ENCODE results near the gene AHNAK.
A peak's percentile ranks its signal among the peaks of the same experiment; 100 is the strongest.

AHNAK gene

GRCh38 chr11:62546929-62547625 is 471 bp upstream of the AHNAK start:
- CTCF ChIA-PET, result interaction anchor here (0.9 to 13.6 kb wide), 3 partner anchors 12 to 153 kb away, joined by 3 to 283 read pairs (median 7); no protein-coding TSS in a partner anchor

GRCh38 chr11:62545437-62546243 is 966 bp downstream of the AHNAK start:
- peaks cover 0 to 5% (median 0%) of the 10 kb centered on the region in 5 experiments for H3K27me3 ChIP-seq (replicated peaks in 2 of 5; ENCODE audit: control insufficient read depth in 4 of 5, insufficient read depth in 5 of 5, low read length in 4 of 5)
- peak; percentile 50 to 83 (median 80) for DNase-seq
- peaks cover 0 to 12% (median 0%) of the 10 kb centered on the region in 4 experiments for H3K36me3 ChIP-seq (ENCODE audit: control insufficient read depth in 4 of 4, insufficient read depth in 4 of 4, low read length in 3 of 4)
- peaks cover 3 to 78% (median 67%) of the 10 kb centered on the region in 4 experiments for H3K4me1 ChIP-seq (ENCODE audit: control extremely low read depth in 1 of 4, control insufficient read depth in 4 of 4, insufficient read depth in 4 of 4, low read length in 3 of 4)
- peak overlapping the region; percentile 81 to 88 for H3K27ac ChIP-seq (ENCODE audit: insufficient read depth in 1 of 2, low read depth in 1 of 2, low read length in 2 of 2, poor library complexity in 1 of 2, severe bottlenecking in 2 of 2)
- WGBS (ENCODE audit: insufficient coverage), result 0% methylated on average over 40 of the region's 59 CpGs
- POLR2A ChIA-PET, result interaction anchor here (1.9 to 2.5 kb wide), 2 partner anchors 9 to 15 kb away, joined by 4 to 10 read pairs; no protein-coding TSS in a partner anchor
- no peaks in the 10 kb centered on the region for H3K9me3 ChIP-seq (ENCODE audit: control extremely low read depth in 1 of 5, control insufficient read depth in 4 of 5, insufficient read depth in 2 of 5, low read depth in 1 of 5, low read length in 4 of 5)
- CTCF ChIA-PET, result interaction anchor here (0.8 to 13.6 kb wide), 4 partner anchors 13 to 151 kb away, joined by 3 to 283 read pairs (median 52); no protein-coding TSS in a partner anchor
- H3K4me3 ChIP-seq (ENCODE audit: control insufficient read depth in 1 of 7, extremely low read depth in 1 of 7, insufficient read depth in 4 of 7, low read depth in 2 of 7, low read length in 6 of 7), result peak overlapping the region; percentile 78 to 97 (median 84)

More at GRCh38 chr11:62546929-62547625, 471 bp upstream of the AHNAK start:
- no peak for DNase-seq
- H3K27me3 ChIP-seq (replicated peaks in 2 of 5; ENCODE audit: control insufficient read depth in 4 of 5, insufficient read depth in 5 of 5, low read length in 4 of 5), result peaks cover 0 to 5% (median 0%) of the 10 kb centered on the region in 5 experiments
- peaks cover 2 to 77% (median 67%) of the 10 kb centered on the region in 4 experiments for H3K4me1 ChIP-seq (ENCODE audit: control extremely low read depth in 1 of 4, control insufficient read depth in 4 of 4, insufficient read depth in 4 of 4, low read length in 3 of 4)
- WGBS (ENCODE audit: insufficient coverage), result 9% methylated on average over 32 of the region's 40 CpGs
- H3K36me3 ChIP-seq (ENCODE audit: control insufficient read depth in 4 of 4, insufficient read depth in 4 of 4, low read length in 3 of 4), result peaks cover 0 to 7% (median 0%) of the 10 kb centered on the region in 4 experiments
- POLR2A ChIA-PET, result interaction anchor here (0.6 to 1.0 kb wide), 4 partner anchors 8 to 33 kb away, joined by 3 to 5 read pairs (median 4); no protein-coding TSS in a partner anchor
- no peak overlapping the region for H3K27ac ChIP-seq (ENCODE audit: insufficient read depth in 1 of 2, low read depth in 1 of 2, low read length in 2 of 2, poor library complexity in 1 of 2, severe bottlenecking in 2 of 2)
- H3K9me3 ChIP-seq (ENCODE audit: control extremely low read depth in 1 of 5, control insufficient read depth in 4 of 5, insufficient read depth in 2 of 5, low read depth in 1 of 5, low read length in 4 of 5), result no peaks in the 10 kb centered on the region
- H3K4me3 ChIP-seq (ENCODE audit: control insufficient read depth in 1 of 7, extremely low read depth in 1 of 7, insufficient read depth in 4 of 7, low read depth in 2 of 7, low read length in 6 of 7), result peak overlapping the region; percentile 31 to 97 (median 61)

DNA sequence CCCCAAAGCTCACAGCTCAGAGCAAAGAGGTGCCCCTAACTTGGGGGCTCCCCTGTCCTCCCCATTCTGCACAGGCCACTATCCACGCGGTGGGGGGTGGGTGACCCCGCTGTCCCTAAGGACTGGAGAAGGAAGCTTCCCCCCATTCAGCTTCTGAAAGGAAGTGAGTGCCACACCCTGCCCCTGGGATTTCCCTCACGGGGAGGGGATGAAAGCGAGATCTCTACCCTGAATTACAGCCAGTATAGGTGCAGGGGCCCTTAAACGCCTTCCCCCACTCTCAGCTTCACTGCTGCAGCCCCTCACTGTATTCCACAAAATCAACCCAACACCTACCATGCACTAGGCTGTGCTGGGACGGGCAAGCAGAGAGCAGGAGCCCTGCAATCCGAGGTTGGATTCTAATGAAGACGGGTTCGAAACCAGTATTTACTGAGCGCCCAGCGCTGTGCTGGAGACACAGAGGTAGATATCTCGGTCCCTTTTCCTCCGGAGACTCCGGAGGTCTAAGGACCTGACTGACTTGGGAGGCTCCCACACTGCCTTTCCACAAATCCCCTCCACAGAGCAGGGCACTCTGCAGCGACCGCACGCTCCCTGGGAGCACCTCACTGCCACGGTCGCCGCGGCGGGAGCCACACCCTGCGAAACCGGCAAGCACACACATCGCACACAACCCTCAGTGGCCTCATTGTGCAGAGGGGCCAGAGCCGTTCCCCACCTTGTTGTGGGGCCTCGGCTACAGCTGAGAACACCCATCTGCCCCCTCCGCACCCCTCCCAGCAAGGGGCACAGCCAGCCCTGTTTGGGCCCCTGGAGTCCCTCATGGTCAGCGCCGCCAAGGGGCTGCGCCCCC is 1.8 kb downstream of the AHNAK start:
- DNase-seq, result no peak
- peak overlapping the region; percentile 78 to 97 (median 84) for H3K4me3 ChIP-seq (ENCODE audit: control insufficient read depth in 1 of 7, extremely low read depth in 1 of 7, insufficient read depth in 4 of 7, low read depth in 2 of 7, low read length in 6 of 7)
- peak overlapping the region; percentile 81 to 88 for H3K27ac ChIP-seq (ENCODE audit: insufficient read depth in 1 of 2, low read depth in 1 of 2, low read length in 2 of 2, poor library complexity in 1 of 2, severe bottlenecking in 2 of 2)
- ChIA-PET POLR2A (interaction anchor here (1.6 to 2.5 kb wide), 3 partner anchors 10 to 16 kb away, joined by 4 to 10 read pairs (median 4); no protein-coding TSS in a partner anchor), CTCF (interaction anchor here (0.8 to 13.6 kb wide), 8 partner anchors 14 to 150 kb away, joined by 3 to 283 read pairs (median 10); no protein-coding TSS in a partner anchor)
- H3K9me3 ChIP-seq (ENCODE audit: control extremely low read depth in 1 of 5, control insufficient read depth in 4 of 5, insufficient read depth in 2 of 5, low read depth in 1 of 5, low read length in 4 of 5), result no peaks in the 10 kb centered on the region
- peaks cover 0 to 12% (median 0%) of the 10 kb centered on the region in 4 experiments for H3K36me3 ChIP-seq (ENCODE audit: control insufficient read depth in 4 of 4, insufficient read depth in 4 of 4, low read length in 3 of 4)
- H3K4me1 ChIP-seq (ENCODE audit: control extremely low read depth in 1 of 4, control insufficient read depth in 4 of 4, insufficient read depth in 4 of 4, low read length in 3 of 4), result peaks cover 6 to 77% (median 72%) of the 10 kb centered on the region in 4 experiments
- 6% methylated on average over 27 of the region's 32 CpGs for WGBS (ENCODE audit: insufficient coverage)
- peaks cover 0 to 5% (median 0%) of the 10 kb centered on the region in 5 experiments for H3K27me3 ChIP-seq (replicated peaks in 2 of 5; ENCODE audit: control insufficient read depth in 4 of 5, insufficient read depth in 5 of 5, low read length in 4 of 5)

DNA sequence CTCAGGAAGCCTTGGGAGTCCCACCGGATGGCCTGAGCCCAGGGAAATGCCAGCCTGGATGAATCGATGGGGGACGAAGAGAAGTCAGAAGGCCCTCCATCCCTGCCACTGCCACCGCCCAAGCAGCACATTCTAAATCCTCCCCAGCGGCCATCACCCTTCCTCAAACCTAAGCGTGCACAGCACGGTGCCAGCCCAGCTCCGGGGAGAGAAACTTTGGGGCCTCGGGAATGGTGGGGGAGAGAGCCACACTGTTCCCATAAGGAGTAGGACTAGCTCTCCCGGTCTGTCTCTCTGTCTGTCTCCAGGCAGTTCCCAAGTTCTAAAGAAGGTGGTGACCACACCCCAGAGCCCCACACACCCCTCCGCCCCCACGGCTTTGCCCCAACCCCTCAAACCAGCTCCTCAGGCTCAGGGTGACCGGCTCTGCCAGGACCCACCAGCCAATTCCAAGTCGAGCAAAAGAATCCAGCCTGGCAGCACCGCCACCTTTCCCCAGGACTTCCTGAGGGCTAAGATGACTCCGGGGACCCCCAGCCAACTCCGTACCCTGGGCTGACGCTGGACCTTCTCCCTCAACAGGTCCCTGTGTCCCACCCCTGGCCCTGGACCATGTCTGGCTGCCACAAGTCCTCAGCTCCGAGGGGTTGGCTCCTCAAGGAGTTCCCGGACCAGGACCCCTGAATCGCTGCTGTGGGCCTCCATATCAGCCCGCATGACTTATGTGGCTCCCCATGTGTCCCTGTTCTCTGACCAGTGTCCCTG is 2.7 kb downstream of the AHNAK start:
- peaks cover 0 to 4% (median 0%) of the 10 kb centered on the region in 5 experiments for H3K27me3 ChIP-seq (replicated peaks in 2 of 5; ENCODE audit: control insufficient read depth in 4 of 5, insufficient read depth in 5 of 5, low read length in 4 of 5)
- H3K36me3 ChIP-seq (ENCODE audit: control insufficient read depth in 4 of 4, insufficient read depth in 4 of 4, low read length in 3 of 4), result peaks cover 0 to 12% (median 0%) of the 10 kb centered on the region in 4 experiments
- CTCF ChIA-PET, result interaction anchor here (0.9 to 13.6 kb wide), 17 partner anchors 14 to 151 kb away, joined by 3 to 283 read pairs (median 7); no protein-coding TSS in a partner anchor
- H3K27ac ChIP-seq (ENCODE audit: insufficient read depth in 1 of 2, low read depth in 1 of 2, low read length in 2 of 2, poor library complexity in 1 of 2, severe bottlenecking in 2 of 2), result peak overlapping the region in 1 of 2 experiments; percentile 88
- WGBS (ENCODE audit: insufficient coverage), result 94% methylated on average over 15 of the region's 22 CpGs
- POLR2A ChIA-PET, result interaction anchor here (0.5 to 2.5 kb wide), 4 partner anchors 8 to 123 kb away, joined by 3 to 10 read pairs (median 4); no protein-coding TSS in a partner anchor
- H3K4me1 ChIP-seq (ENCODE audit: control extremely low read depth in 1 of 4, control insufficient read depth in 4 of 4, insufficient read depth in 4 of 4, low read length in 3 of 4), result peaks cover 8 to 82% (median 79%) of the 10 kb centered on the region in 4 experiments
- DNase-seq, result no peak
- H3K9me3 ChIP-seq (ENCODE audit: control extremely low read depth in 1 of 5, control insufficient read depth in 4 of 5, insufficient read depth in 2 of 5, low read depth in 1 of 5, low read length in 4 of 5), result no peaks in the 10 kb centered on the region
- H3K4me3 ChIP-seq (ENCODE audit: control insufficient read depth in 1 of 7, extremely low read depth in 1 of 7, insufficient read depth in 4 of 7, low read depth in 2 of 7, low read length in 6 of 7), result peak overlapping the region in 4 of 7 experiments; percentile 81 to 97 (median 88)

GRCh38 chr11:62542750-62543567 is 3.6 kb downstream of the AHNAK start:
- H3K27me3 ChIP-seq (replicated peaks in 2 of 5; ENCODE audit: control insufficient read depth in 4 of 5, insufficient read depth in 5 of 5, low read length in 4 of 5), result peaks cover 0 to 2% (median 0%) of the 10 kb centered on the region in 5 experiments
- ChIA-PET POLR2A (interaction anchor here (0.5 to 1.6 kb wide), 6 partner anchors 9 to 124 kb away, joined by 3 to 6 read pairs (median 3); partner anchors contain the start of gene TUT1), CTCF (interaction anchor here (0.6 to 13.6 kb wide), 31 partner anchors 16 to 162 kb away, joined by 3 to 283 read pairs (median 5); partner anchors contain the start of gene SCGB1A1)
- peaks cover 8 to 82% (median 80%) of the 10 kb centered on the region in 4 experiments for H3K4me1 ChIP-seq (ENCODE audit: control extremely low read depth in 1 of 4, control insufficient read depth in 4 of 4, insufficient read depth in 4 of 4, low read length in 3 of 4)
- 12% methylated on average over 26 of the region's 30 CpGs for WGBS (ENCODE audit: insufficient coverage)
- DNase-seq, result peak; percentile 68 to 78 (median 78)
- H3K9me3 ChIP-seq (ENCODE audit: control extremely low read depth in 1 of 5, control insufficient read depth in 4 of 5, insufficient read depth in 2 of 5, low read depth in 1 of 5, low read length in 4 of 5), result no peaks in the 10 kb centered on the region
- H3K27ac ChIP-seq (ENCODE audit: insufficient read depth in 1 of 2, low read depth in 1 of 2, low read length in 2 of 2, poor library complexity in 1 of 2, severe bottlenecking in 2 of 2), result peak overlapping the region in 1 of 2 experiments; percentile 63
- H3K36me3 ChIP-seq (ENCODE audit: control insufficient read depth in 4 of 4, insufficient read depth in 4 of 4, low read length in 3 of 4), result peaks cover 0 to 18% (median 3%) of the 10 kb centered on the region in 4 experiments
- peak overlapping the region in 5 of 7 experiments; percentile 21 to 97 (median 66) for H3K4me3 ChIP-seq (ENCODE audit: control insufficient read depth in 1 of 7, extremely low read depth in 1 of 7, insufficient read depth in 4 of 7, low read depth in 2 of 7, low read length in 6 of 7)

All from common myeloid progenitor, CD34-positive (primary cell).